GM23248 (cell line): ENCODE data around the gene C12orf56. TPM values are rescaled to one million over a fixed set of nuclear protein-coding genes. Genes with fewer than 3 reads are reported as not detected.
"Not testable (repeated sequence)": the region's sequence is repeated elsewhere in the genome, so short reads cannot be mapped to it uniquely, and the experiment has no call there.

Source experiments
- DNase-seq: peaks from one replicate; pipeline ENCODE4 v3.0.0-alpha.2; 2015
- H2AFZ ChIP-seq: fragments of 200-600 bp; sonication (generic); 2 replicates; pipeline ENCODE4 v1.6.1; 2016; ENCODE audit warnings: antibody characterized with exemption
- H3F3A ChIP-seq: fragments of 200-600 bp; sonication (generic); 2 replicates; pipeline ENCODE4 v1.6.1; 2016; ENCODE audit warnings: mild to moderate bottlenecking, antibody characterized with exemption, mixed run types; ENCODE audit not compliant: insufficient read depth
- H3K27ac ChIP-seq: fragments of 200-600 bp; sonication (generic); 2 replicates; pipeline ENCODE4 v1.5.1; 2016; ENCODE audit warnings: mild to moderate bottlenecking
- H3K27me3 ChIP-seq: fragments of 200-600 bp; sonication (generic); replicated peaks from 2 replicates; pipeline ENCODE4 v1.6.1; 2016; ENCODE audit warnings: mild to moderate bottlenecking; ENCODE audit not compliant: insufficient read depth
- H3K36me3 ChIP-seq: fragments of 200-600 bp; sonication (generic); 2 replicates; pipeline ENCODE4 v1.6.1; 2016; ENCODE audit warnings: low read depth, mild to moderate bottlenecking
- H3K4me1 ChIP-seq: fragments of 200-600 bp; sonication (generic); 2 replicates; pipeline ENCODE4 v1.6.1; 2016; ENCODE audit warnings: mild to moderate bottlenecking; ENCODE audit not compliant: insufficient read depth
- H3K4me2 ChIP-seq: fragments of 200-600 bp; sonication (generic); one replicate; pipeline ENCODE4 v1.6.1; 2016; ENCODE audit warnings: mild to moderate bottlenecking; ENCODE audit not compliant: unreplicated experiment
- H3K4me3 ChIP-seq: fragments of 200-600 bp; sonication (generic); 2 replicates; pipeline ENCODE4 v1.5.1; 2016; ENCODE audit warnings: mild to moderate bottlenecking
- H3K79me2 ChIP-seq: fragments of 200-600 bp; sonication (generic); 2 replicates; pipeline ENCODE4 v1.6.1; 2016; ENCODE audit warnings: mild to moderate bottlenecking; ENCODE audit not compliant: insufficient read depth
- H3K9ac ChIP-seq: fragments of 200-600 bp; sonication (generic); 2 replicates; pipeline ENCODE4 v1.6.1; 2016; ENCODE audit warnings: mild to moderate bottlenecking
- H3K9me2 ChIP-seq: fragments of 200-600 bp; sonication (generic); 2 replicates; pipeline ENCODE4 v1.6.1; 2016; ENCODE audit warnings: mixed run types, mild to moderate bottlenecking, moderate library complexity; ENCODE audit not compliant: insufficient read depth
- H3K9me3 ChIP-seq: fragments of 200-600 bp; sonication (generic); one replicate; pipeline ENCODE4 v1.6.1; 2017; ENCODE audit warnings: low read depth
- H4K20me1 ChIP-seq: fragments of 200-600 bp; sonication (generic); 2 replicates; pipeline ENCODE4 v1.6.0; 2016; ENCODE audit not compliant: insufficient read depth
- EZH2 ChIP-seq: fragments of 200-600 bp; sonication (generic); IDR thresholded peaks from 2 replicates; pipeline ENCODE4 v1.6.1; 2018; ENCODE audit warnings: antibody characterized with exemption, mild to moderate bottlenecking; ENCODE audit not compliant: insufficient read depth, poor library complexity, severe bottlenecking
- EZH2phosphoT487 ChIP-seq: fragments of 200-600 bp; sonication (generic); IDR thresholded peaks from 2 replicates; pipeline ENCODE4 v1.6.1; 2018; ENCODE audit warnings: antibody characterized with exemption, moderate library complexity, mild to moderate bottlenecking, low read depth; ENCODE audit not compliant: insufficient read depth
- WGBS, 2 experiments: methylation state at CpG; one replicate each; pipeline ENCODE4 v1.1.6; 2015 to 2017; ENCODE audit warnings: low lambda C conversion rate in 2 of 2, low coverage in 1 of 2; ENCODE audit errors: missing lambda C conversion rate in 2 of 2; 5-methylcytosine and 5-hydroxymethylcytosine counted together
- in situ Hi-C: fragments of 300-500 bp; cut with MboI; formaldehyde crosslinking; loops from 2 replicates; pipeline ENCODE4 v1.15.0; 2020
- polyA plus RNA-seq: library from polyadenylated mRNA; unstranded; fragments of >200 nt; fragmentation: Nextera tagmentation; extraction: Ambion mirVana; gene quantifications from 2 replicates; pipeline ENCODE4 v1.2.1, GENCODE V29; 2016
- total RNA-seq: library from RNA; depleted of rRNA; stranded (reverse); fragments of >200 nt; shearing (Covaris generic); gene quantifications from 2 replicates; pipeline ENCODE4 v1.2.3, GENCODE V29; 2014

Gene C12orf56
- total and polyA plus RNA-seq, 2 experiments from 2014 or later, result 0.43 to 0.90 TPM

GRCh38 chr12:64293654-64294364 lies 96.7 kb downstream of the C12orf56 start:
- Histone ChIP-seq H3K9me2 (no peaks in the 10 kb centered on the region), H3K4me2 (no peak overlapping the region), H2AFZ (no peak overlapping the region), H3K79me2 (no peaks in the 10 kb centered on the region), H3F3A (no peaks in the 10 kb centered on the region), H3K9me3 (no peaks in the 10 kb centered on the region), H3K36me3 (no peaks in the 10 kb centered on the region), H3K9ac (no peak overlapping the region), H4K20me1 (no peaks in the 10 kb centered on the region), H3K27ac (no peak overlapping the region), H3K27me3 (no peaks in the 10 kb centered on the region), H3K4me1 (no peaks in the 10 kb centered on the region), H3K4me3 (no peak overlapping the region)
- WGBS, 2 experiments, result 78 to 85% methylated on average over 4 of the region's 4 CpGs
- in situ Hi-C loops, result no loop called here
- no peak for DNase-seq
- no peak for TF ChIP-seq EZH2
- no peak for TF ChIP-seq EZH2phosphoT487

DNA sequence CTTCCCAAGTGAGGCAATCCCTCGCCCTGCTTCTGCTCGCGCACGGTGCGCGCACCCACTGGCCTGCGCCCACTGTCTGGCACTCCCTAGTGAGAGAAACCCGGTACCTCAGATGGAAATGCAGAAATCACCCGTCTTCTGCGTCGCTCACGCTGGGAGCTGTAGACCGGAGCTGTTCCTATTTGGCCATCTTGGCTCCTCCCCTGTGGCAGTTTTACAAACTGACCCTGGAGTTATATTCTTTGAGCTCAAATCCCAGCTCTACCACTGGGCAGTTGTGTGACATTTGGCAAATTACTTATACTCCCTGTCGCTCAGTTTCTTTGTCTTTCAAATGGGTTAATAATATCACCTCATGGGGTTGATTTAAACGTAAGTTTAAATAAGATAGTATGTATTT lies 97.4 kb downstream of the C12orf56 start:
- H3K27me3 ChIP-seq, in situ Hi-C loops, H3K4me1 ChIP-seq, H3K36me3 ChIP-seq, H3F3A ChIP-seq, H3K9ac ChIP-seq, H3K27ac ChIP-seq, H3K4me2 ChIP-seq, H3K79me2 ChIP-seq, DNase-seq, H3K9me2 ChIP-seq, H4K20me1 ChIP-seq, H3K9me3 ChIP-seq, H3K4me3 ChIP-seq, H2AFZ ChIP-seq: not testable (repeated sequence)
- 80 to 89% methylated on average over 7 to 9 of the region's 15 CpGs for WGBS, 2 experiments

- Histone ChIP-seq H2AFZ (no peak overlapping the region), H3K79me2 (no peaks in the 10 kb centered on the region), H3K27ac (no peak overlapping the region), H3K4me2 (no peak overlapping the region), H3K36me3 (no peaks in the 10 kb centered on the region), H3K4me3 (no peak overlapping the region), H3K9me2 (no peaks in the 10 kb centered on the region), H3K27me3 (no peaks in the 10 kb centered on the region), H3K9me3 (no peaks in the 10 kb centered on the region), H3F3A (no peaks in the 10 kb centered on the region), H3K4me1 (no peaks in the 10 kb centered on the region), H4K20me1 (no peaks in the 10 kb centered on the region), H3K9ac (no peak overlapping the region)
- WGBS, 2 experiments, result 89 to 93% methylated on average over 4 of the region's 4 CpGs
- in situ Hi-C loops, result no loop called here
- no peak for TF ChIP-seq EZH2phosphoT487
- no peak for DNase-seq
Measured at GRCh38 chr12:64286521-64286920, 104.0 kb downstream of the C12orf56 start.

DNA sequence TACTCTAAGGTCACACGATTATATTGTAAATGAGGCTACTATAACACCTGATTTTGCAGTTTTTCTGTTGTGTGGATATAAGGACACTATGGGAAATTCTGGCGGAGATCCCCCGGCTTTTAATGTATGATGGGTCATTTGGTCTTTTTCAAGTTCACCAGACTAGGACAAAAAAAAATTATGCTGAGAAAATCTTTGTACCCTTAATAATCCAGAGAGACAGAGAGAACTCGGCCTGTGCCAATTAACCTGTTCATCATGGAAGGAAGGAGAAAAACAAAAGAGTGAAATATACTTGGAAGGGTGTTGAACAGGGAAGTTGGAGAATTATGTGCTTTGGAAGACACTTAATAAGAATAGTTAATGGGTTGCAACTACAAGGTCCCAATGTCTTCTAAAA lies 106.3 kb downstream of the C12orf56 start:
- Histone ChIP-seq H3K4me1 (no peaks in the 10 kb centered on the region), H3K79me2 (no peaks in the 10 kb centered on the region), H3K4me2 (no peak overlapping the region), H3K36me3 (no peaks in the 10 kb centered on the region), H3K27me3 (no peaks in the 10 kb centered on the region), H2AFZ (no peak overlapping the region), H3K9ac (no peak overlapping the region), H3K4me3 (no peak overlapping the region), H3K27ac (no peak overlapping the region), H3K9me2 (no peaks in the 10 kb centered on the region), H4K20me1 (no peaks in the 10 kb centered on the region), H3K9me3 (no peaks in the 10 kb centered on the region), H3F3A (no peaks in the 10 kb centered on the region)
- TF ChIP-seq EZH2, result no peak
- no peak for TF ChIP-seq EZH2phosphoT487
- no peak for DNase-seq
- in situ Hi-C loops, result no loop called here
- WGBS, 2 experiments, result 73 to 74% methylated on average over 4 of the region's 4 CpGs

DNA sequence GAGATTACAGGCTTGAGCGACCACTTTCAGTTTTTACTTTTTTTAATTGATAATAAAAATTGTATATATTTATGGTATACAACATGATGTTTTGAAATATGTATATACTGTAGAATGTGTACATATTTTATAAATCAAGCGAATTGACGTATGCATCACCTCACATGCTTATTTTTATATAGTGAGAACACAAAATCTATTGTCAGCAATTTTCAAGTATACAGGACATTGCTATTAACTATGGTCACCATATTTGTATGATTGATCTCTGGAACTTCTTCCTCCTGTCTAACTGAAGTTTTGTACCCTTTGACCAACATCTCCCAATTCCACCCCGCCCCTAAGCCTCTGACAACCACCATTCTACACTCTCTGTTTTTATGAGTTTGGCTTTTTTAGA lies 112.1 kb downstream of the C12orf56 start:
- Histone ChIP-seq H4K20me1 (no peaks in the 10 kb centered on the region), H3K9ac (no peak overlapping the region), H3K9me3 (no peaks in the 10 kb centered on the region), H3K4me3 (no peak overlapping the region), H3K27me3 (no peaks in the 10 kb centered on the region), H2AFZ (no peak overlapping the region), H3K4me1 (no peaks in the 10 kb centered on the region), H3K36me3 (no peaks in the 10 kb centered on the region), H3K79me2 (no peaks in the 10 kb centered on the region), H3K9me2 (no peaks in the 10 kb centered on the region), H3F3A (no peaks in the 10 kb centered on the region), H3K27ac (no peak overlapping the region), H3K4me2 (no peak overlapping the region)
- in situ Hi-C loops, result no loop called here
- 88 to 95% methylated on average over 4 of the region's 4 CpGs for WGBS, 2 experiments
- no peak for DNase-seq
- TF ChIP-seq EZH2phosphoT487 (no peak), EZH2 (no peak)
